ENCODE results near the gene NOP16.

Gene NOP16

GRCh38 chr5:176386491-176386890 is 1.9 kb downstream of the NOP16 start:
- no peak for DNase-seq (ENCODE audit: low read depth)

GRCh38 chr5:176384991-176385390 is 3.4 kb downstream of the NOP16 start:
- DNase-seq (ENCODE audit: low read depth), result no peak

- DNase-seq (ENCODE audit: low read depth), result no peak
Measured at GRCh38 chr5:176384366-176384930, 4.0 kb downstream of the NOP16 start.

DNA sequence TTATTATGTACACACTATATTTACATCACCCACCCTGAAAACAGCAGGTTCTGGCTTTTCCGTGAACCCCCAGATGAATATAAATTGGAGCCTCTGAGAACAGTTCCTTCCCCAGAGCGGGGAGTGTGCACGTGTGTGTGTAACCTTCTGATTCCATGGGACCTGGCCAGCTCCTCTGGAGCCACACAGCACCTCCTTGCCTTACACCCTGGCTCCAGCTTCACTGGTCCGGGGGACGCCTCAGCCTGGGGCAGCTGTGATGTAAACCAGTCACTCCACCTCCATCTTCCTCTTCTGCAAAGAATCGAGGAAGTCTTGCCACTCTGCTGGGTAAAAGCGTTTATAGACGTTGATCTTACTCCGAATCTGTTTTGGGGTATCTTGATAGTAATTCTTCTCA is 4.4 kb downstream of the NOP16 start:
- no peak for DNase-seq (ENCODE audit: low read depth)

DNA sequence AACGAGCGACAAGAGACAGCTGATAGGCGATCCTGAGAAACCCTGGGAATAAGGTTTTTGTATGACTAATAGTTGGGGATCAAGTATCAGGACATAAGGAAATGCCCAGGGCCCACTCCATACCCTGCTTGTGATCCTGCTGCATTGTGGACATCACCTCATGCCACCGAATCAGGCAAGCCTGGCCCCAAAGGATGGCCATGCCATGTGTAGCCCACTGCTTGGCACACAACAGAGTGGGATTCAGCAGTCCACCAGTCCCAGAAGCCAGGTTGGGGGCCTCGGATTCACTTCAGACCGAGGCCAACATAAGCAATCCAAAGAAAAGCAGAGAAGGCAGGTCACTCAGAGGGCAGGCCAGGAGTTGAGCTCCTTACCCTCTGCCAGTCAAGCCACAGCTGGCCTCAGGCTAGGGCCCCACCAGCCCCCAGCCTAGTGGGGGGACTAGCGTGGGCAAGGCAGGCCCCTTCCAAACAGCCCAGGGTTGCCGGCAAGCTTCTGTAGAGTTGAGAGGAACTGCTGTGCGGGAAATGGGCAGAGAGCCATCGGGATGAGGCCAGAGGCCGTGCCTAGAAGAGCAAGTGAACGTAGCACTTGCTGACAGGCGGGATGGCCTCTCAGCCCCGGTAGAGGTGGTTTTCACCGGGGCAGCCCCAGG is 5.0 kb downstream of the NOP16 start:
- no peak for DNase-seq (ENCODE audit: low read depth)

DNA sequence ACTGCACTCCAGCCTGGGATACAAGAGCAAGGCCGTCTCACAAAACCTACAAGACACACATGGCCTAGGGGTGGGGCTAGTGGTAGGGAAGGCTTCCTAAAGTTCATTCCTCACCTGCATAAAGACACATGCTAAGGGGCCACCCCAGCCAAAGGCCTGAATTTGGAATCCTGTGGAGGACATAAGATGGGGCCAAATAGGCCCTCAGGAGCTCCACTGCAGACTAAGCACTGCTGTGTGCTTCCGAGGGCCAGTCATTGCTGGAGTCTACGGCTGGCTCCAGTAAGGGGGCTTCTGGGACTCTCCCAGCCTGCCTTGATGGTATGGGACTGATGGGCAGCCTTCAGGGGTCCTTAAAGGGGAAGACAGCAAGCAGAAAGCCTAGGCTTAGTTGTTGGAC is 5.7 kb downstream of the NOP16 start:
- DNase-seq (ENCODE audit: low read depth), result no peak

- no peak for DNase-seq (ENCODE audit: low read depth)
Measured at GRCh38 chr5:176381979-176382378, 6.4 kb downstream of the NOP16 start.

GRCh38 chr5:176381423-176381822 is 7.0 kb downstream of the NOP16 start:
- peak; percentile 19 for DNase-seq (ENCODE audit: low read depth)

DNA sequence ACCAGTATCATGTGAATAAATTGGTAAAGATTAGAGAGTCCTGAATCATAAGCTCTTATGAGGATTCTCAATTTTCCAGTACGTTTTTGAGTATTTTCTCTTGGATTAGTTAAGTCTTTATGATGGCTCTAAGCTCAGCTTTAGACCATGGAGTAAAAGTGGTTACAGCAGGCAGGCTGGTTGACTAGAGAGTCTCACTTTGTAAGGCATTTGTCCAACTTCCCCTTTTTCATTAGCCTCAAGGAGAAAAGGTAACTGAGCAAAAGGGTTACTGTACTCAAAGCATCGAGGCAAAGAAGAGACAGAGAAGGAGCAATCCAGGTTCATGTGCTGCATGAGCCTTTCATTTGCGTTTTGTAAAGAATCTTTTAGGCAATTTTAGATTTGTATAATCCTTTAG is 8.5 kb downstream of the NOP16 start:
- DNase-seq (ENCODE audit: low read depth), result no peak

DNA sequence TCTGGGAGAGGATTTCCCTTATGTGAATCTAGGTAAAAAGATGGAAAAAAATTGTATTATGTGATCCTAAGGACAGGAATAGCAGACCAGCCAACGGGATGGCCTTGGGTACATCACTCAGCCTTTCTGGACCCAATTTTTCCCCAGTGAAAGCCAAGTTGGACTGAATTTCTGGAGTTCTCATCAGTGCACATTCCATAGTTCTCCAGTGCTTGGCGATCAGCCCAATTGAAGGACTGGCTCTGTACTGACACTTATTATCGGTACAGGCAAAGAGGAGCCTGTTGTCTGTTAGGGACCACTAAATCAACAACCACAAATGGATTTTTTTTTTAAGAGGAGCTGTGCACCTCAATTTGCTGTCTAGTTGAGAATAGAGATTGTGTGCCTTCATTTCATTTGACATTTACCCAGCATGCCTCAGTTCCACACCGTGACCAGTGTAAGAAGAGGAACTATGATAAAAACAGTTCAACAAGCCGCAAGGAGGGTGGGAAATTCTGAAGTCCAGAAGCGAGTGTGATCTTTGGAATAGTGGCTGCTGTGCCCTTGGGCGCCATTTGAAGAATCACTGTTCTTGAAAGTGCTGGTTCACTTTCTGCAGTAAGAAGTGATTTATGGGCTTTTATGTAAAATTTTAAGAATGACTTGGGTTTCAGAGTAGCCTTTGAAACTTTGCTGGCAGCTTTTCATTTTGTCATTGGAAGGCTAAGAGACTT is 15.1 kb downstream of the NOP16 start:
- DNase-seq (ENCODE audit: low read depth), result peak; percentile 39

DNA sequence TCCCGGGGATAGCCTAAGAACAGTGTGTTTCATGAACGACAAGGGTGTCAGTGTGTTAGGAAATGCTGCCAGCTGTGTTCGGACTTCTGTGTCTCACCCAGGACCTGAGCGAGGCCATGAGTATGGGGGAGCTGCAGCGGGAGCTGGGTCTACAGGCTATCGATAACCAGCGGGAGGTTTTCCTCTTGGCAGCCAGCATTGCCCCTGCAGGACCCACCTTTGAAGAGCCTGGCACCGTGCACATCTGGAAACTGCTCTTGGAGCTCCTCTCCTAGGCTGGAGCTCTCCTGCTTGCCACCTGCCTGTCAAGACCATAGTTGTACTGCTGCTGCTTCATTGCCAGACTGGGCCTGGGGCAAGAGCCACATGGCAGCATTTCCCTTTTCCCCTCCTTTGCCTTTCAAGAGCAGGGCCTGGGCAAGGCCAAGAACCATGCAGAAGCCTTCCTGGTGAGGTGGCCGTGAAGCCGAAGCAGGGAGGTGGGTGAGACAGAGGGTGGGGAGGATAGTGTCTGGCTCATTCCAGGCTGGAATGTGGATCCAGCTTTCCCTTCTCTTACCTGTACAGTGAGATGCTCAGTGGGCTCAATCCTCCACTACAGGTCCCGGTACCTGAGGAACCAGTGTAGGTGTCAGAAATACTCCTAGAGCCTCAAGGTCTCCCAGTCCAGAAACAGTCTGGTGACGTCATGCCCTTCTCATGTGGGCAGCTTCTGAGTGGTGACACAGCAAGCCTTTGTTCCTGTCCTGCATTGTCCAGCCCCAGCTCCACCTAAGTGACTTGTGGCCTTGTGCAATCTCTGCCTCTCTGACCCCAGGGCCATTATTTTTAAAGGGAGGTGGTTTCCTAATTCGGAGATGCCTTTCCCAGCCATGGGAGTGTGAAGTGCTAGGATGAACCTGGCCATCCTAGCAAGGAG is 16.5 kb downstream of the NOP16 start:
- DNase-seq (ENCODE audit: low read depth), result no peak

DNA sequence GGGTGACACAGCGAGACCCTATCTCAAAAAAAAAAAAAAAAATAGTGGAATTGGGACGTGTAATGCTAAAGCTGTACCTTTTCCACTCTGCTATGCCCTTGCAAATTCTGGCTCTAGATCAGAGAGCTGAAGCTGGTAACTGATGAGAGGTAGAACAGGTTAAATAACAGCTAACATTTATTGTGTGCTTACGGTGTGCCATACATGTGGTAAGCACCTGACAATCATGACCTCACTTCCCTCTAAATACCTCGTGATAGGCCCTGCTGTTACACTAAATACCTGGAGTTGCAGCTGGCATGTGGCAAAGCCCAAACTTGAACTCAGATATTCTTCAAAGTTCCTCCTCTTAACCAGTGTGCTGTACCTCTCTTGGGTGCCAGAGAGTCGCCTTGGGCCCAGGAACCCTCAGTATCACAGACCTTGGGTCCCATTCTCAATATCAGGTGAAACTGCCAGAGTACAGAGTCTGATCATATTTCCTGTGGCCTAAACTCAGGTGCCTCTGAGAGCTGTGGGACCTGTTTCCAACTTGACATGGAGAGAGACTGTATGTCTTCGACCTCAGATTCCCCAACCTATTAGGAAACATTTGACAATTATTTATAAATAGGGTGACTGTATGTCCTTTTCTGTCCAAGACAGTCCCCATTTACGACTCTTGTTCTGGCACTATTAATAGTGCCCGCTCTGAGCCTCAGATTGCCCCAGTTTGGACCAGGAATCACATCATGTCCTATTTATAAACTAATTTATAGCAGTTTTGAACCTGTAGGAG is 18.3 kb downstream of the NOP16 start:
- DNase-seq (ENCODE audit: low read depth), result no peak

- DNase-seq (ENCODE audit: low read depth), result no peak
Measured at GRCh38 chr5:176368726-176369125, 19.7 kb downstream of the NOP16 start.

- no peak for DNase-seq (ENCODE audit: low read depth)
Measured at GRCh38 chr5:176366232-176366894, 22.0 kb downstream of the NOP16 start.

DNA sequence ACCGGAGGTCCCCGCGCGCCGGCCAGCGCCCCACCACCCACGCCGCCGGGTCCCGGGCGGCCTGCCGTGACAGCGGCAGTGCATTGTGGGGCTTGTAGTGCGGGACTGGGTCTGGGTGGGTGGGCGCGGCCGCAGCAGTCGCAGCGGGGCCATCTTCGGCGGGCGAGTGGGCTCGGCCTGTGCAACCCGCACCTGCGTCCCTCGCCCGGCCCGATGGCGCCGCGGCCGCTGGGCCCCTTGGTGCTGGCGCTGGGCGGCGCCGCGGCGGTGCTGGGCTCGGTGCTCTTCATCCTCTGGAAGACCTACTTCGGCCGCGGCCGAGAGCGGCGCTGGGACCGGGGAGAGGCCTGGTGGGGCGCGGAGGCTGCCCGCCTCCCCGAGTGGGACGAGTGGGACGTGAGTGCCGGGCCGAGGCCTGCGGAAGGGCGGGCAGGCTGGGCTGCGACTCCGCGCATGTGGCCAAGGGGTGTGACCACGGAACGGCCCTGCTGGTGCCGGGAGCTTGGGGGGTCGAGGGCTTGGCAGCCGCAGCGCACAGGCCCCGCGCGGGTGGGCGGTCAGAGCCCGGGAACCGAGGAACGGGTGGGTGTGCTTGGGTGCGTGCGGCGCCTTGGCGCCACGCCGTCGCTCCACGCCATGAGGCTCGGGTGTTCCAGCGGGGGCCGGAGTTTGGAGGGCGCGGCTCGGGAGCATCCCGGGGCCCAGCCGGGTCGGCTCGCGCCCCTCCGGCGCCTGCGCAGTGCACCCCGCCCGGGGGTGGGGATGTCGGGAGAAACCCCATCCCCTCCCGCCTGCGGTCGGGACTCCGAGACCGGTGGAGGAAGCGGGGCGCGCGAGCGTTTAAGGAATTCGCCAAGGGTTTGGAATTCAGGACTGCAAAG is 22.8 kb downstream of the NOP16 start, which contains the start of gene ARL10:
Gene ARL10 (plus strand): TSS at position 137 of the 881 bp plus-strand sequence. CDS start 77 bp downstream, at position 214.
- DNase-seq (ENCODE audit: low read depth), result peak; percentile 50

DNA sequence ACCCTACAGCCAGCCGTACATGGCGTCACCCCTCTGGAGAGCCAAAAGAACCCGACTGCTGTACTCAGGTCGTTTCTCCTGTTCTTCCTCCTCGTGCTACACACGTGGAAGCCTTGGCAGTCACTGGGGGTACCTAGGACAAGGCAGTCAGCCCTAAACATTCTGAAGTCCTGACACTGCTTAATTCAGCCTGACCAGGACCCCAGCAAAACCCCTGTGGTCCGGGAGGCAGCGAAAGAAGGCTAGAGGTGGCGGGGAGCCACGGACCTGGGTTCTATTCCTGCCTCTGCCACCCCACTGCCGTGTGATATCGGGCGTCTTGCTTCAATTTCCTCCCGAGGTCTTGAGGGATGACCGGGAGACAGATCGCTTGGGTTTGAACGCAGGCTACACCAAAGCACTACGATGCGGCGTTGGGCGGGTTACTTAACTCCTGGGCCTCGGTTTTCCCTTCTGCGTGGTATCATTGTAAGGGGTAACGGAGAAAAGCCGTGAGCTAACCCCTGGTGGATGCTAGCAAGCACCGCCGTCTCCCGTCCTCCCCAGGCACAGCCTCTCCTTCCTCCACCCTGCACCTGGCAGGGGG is 23.5 kb downstream of the NOP16 start:
- no peak for DNase-seq (ENCODE audit: low read depth)

DNA sequence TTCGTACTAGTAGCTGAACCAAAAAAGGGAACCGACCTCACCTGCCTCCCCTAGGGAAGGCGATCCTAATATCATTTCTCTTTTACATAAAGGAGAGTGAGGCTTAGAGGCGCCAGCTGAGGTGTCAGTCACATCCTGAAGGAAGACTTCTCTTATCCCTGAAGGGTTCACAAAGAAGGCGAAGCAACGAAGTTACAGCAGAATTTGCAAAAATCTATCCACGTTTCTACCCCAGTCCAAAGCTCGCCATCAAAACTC is 26.2 kb downstream of the NOP16 start:
- DNase-seq (ENCODE audit: low read depth), result no peak

- peak; percentile 89 for DNase-seq (ENCODE audit: low read depth)
Measured at GRCh38 chr5:176361437-176362232, 26.8 kb downstream of the NOP16 start, which contains the start of gene KIAA1191. Gene KIAA1191, minus strand, starts transcription at chr5:176361764. Its CDS starts 2,256 bp downstream, at chr5:176359508.

DNA sequence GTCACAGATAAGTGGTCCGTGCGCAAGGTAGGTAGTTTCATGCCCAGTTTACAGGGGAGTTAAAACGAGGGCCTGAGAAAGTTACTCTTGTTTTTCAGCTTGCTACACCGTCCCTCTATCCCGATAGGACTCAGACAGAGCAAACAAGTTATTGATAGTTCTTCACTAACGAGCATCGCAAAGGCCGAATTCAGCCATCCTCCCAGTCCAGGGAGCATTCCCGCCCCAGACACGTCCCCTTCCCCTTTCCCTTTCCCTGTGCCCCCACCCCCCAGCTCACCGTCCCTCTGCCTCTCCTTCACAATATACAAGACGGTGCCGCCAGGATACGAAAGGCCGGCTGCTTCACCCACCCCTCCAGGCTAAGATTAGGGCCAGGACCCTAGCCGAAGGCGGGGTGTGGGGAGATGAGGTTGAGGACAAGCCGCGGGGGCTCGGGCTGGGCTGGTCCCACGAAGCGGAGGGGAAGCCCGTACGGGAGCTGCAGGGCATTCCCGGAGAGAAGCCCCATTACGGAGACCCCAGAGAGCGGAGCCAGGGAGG is 27.4 kb downstream of the NOP16 start:
- no peak for DNase-seq (ENCODE audit: low read depth)
